ENCODE results near the gene VPS37C.

DNA sequence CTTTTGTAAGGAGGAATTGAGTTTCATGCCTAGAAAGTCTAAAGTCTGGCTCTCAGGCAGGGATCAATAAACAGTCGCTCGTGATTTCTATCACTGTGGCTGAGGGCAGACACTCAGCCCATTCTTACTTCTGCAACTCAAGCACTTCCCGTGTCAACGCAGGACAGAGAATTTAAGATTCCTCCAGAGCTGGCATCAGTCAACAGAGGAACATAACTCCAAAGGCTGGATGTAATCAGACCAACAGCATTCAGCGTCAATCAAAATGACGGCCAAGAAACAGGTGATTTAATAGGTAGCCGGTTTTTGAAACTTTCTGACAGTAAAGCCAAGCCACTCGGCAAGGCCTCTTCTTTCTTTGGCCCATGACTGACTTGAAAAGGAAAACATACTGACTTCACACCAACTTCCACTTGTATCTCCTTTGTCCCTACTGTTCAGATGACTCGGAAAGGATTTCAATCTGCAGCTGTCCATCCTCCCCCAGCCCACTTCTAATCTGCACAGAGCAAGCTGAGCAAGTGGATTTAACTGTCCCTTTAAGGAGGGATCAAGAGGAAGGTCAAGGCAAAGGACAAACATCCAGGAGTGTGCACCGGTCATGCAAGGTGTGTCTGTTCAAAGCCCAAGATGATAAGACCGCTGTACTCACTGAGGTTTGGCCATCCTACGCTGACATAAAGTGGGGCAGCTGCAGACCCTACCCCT lies 9.5 kb downstream of the VPS37C start:
- TF ChIP-seq, protein P1, sequence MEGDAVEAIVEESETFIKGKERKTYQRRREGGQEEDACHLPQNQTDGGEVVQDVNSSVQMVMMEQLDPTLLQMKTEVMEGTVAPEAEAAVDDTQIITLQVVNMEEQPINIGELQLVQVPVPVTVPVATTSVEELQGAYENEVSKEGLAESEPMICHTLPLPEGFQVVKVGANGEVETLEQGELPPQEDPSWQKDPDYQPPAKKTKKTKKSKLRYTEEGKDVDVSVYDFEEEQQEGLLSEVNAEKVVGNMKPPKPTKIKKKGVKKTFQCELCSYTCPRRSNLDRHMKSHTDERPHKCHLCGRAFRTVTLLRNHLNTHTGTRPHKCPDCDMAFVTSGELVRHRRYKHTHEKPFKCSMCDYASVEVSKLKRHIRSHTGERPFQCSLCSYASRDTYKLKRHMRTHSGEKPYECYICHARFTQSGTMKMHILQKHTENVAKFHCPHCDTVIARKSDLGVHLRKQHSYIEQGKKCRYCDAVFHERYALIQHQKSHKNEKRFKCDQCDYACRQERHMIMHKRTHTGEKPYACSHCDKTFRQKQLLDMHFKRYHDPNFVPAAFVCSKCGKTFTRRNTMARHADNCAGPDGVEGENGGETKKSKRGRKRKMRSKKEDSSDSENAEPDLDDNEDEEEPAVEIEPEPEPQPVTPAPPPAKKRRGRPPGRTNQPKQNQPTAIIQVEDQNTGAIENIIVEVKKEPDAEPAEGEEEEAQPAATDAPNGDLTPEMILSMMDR (IDR thresholded peaks at IDR 0.05; ENCODE audit: insufficient read depth, low read length) = no peak
- no peak for TF ChIP-seq POLR2AphosphoS5 (IDR thresholded peaks at IDR 0.05; ENCODE audit: low read depth)
- TF ChIP-seq, protein P2, sequence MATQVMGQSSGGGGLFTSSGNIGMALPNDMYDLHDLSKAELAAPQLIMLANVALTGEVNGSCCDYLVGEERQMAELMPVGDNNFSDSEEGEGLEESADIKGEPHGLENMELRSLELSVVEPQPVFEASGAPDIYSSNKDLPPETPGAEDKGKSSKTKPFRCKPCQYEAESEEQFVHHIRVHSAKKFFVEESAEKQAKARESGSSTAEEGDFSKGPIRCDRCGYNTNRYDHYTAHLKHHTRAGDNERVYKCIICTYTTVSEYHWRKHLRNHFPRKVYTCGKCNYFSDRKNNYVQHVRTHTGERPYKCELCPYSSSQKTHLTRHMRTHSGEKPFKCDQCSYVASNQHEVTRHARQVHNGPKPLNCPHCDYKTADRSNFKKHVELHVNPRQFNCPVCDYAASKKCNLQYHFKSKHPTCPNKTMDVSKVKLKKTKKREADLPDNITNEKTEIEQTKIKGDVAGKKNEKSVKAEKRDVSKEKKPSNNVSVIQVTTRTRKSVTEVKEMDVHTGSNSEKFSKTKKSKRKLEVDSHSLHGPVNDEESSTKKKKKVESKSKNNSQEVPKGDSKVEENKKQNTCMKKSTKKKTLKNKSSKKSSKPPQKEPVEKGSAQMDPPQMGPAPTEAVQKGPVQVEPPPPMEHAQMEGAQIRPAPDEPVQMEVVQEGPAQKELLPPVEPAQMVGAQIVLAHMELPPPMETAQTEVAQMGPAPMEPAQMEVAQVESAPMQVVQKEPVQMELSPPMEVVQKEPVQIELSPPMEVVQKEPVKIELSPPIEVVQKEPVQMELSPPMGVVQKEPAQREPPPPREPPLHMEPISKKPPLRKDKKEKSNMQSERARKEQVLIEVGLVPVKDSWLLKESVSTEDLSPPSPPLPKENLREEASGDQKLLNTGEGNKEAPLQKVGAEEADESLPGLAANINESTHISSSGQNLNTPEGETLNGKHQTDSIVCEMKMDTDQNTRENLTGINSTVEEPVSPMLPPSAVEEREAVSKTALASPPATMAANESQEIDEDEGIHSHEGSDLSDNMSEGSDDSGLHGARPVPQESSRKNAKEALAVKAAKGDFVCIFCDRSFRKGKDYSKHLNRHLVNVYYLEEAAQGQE (IDR thresholded peaks at IDR 0.05; ENCODE audit: insufficient replicate concordance, low read depth) = no peak
- TF ChIP-seq GABPA (IDR thresholded peaks at IDR 0.05; ENCODE audit: low read depth) = no peak
- TF ChIP-seq SPI1 (IDR thresholded peaks at IDR 0.05; ENCODE audit: borderline replicate concordance, low read depth) = no peak

Data from HL-60 (cell line).